ENCODE data around the gene ZNF79.
A peak's percentile ranks its signal among the peaks of the same experiment; 100 is the strongest.

- TF ChIP-seq CTCF (IDR thresholded peaks at IDR 0.05): no peak
- peak in 1 of 2 donors; percentile 52 for TF ChIP-seq POLR2A (IDR thresholded peaks at IDR 0.05)
Observed at GRCh38 chr9:127388037-127388855, 35.9 kb upstream of the ZNF79 start.
